Endodermal cell (in vitro differentiated cells): Measurements from ENCODE around the gene GREB1. TPM values are rescaled to one million over a fixed set of nuclear protein-coding genes. Genes with fewer than 3 reads are reported as not detected.
A peak's percentile ranks its signal among the peaks of the same experiment; 100 is the strongest.

Experiments
- DNase-seq: peaks from one replicate; pipeline ENCODE4 v3.0.0-alpha.2; 2017
- H3K27ac ChIP-seq: 2 replicates; pipeline ENCODE4 v1.5.1; 2013; ENCODE audit warnings: mild to moderate bottlenecking, low read depth, low read length, moderate library complexity
- H3K27me3 ChIP-seq: 2 replicates; pipeline ENCODE4 v1.6.1; 2013; ENCODE audit warnings: mild to moderate bottlenecking, low read length, moderate library complexity; ENCODE audit not compliant: insufficient read depth, control insufficient read depth, poor library complexity, severe bottlenecking
- H3K36me3 ChIP-seq: 2 replicates; pipeline ENCODE4 v1.7.0; 2013; ENCODE audit warnings: mild to moderate bottlenecking, low read length, moderate library complexity; ENCODE audit not compliant: control insufficient read depth, insufficient read depth
- H3K4me1 ChIP-seq: one replicate; pipeline ENCODE4 v1.7.0; 2013; ENCODE audit warnings: low read length; ENCODE audit not compliant: control insufficient read depth, insufficient read depth
- H3K4me3 ChIP-seq: 2 replicates; pipeline ENCODE4 v1.5.1; 2013; ENCODE audit warnings: mild to moderate bottlenecking, low read length, moderate library complexity
- H3K9ac ChIP-seq: 2 replicates; pipeline ENCODE4 v1.6.1; 2013; ENCODE audit warnings: mild to moderate bottlenecking, low read length, moderate library complexity; ENCODE audit not compliant: poor library complexity, severe bottlenecking; ENCODE audit errors: extremely low read depth
- H3K9me3 ChIP-seq: 2 replicates; pipeline ENCODE4 v1.6.1; 2013; ENCODE audit warnings: mild to moderate bottlenecking, low read length, moderate library complexity; ENCODE audit not compliant: control insufficient read depth
- H3K27ac Mint-ChIP-seq: 2 replicates; pipeline ENCODE4 v1.8.0; 2020; ENCODE audit warnings: mixed read lengths
- H3K27me3 Mint-ChIP-seq: 2 replicates; pipeline ENCODE4 v1.8.0; 2021; ENCODE audit warnings: mild to moderate bottlenecking, mixed read lengths; ENCODE audit not compliant: insufficient read depth
- H3K36me3 Mint-ChIP-seq: 2 replicates; pipeline ENCODE4 v1.8.0; 2020; ENCODE audit warnings: low read depth, mixed read lengths
- H3K4me1 Mint-ChIP-seq: 2 replicates; pipeline ENCODE4 v1.8.0; 2020; ENCODE audit warnings: mixed read lengths
- H3K4me3 Mint-ChIP-seq: 2 replicates; pipeline ENCODE4 v1.8.0; 2020; ENCODE audit warnings: mild to moderate bottlenecking, moderate library complexity, mixed read lengths
- H3K9me3 Mint-ChIP-seq: 2 replicates; pipeline ENCODE4 v1.8.0; 2020; ENCODE audit warnings: mild to moderate bottlenecking, mixed read lengths
- WGBS, 2 experiments: methylation state at CpG; one replicate each; pipeline versions ENCODE4 v1.1.5 to v1.1.7; 2013; ENCODE audit warnings: missing lambda C conversion rate in 2 of 2, mixed read lengths in 1 of 2; ENCODE audit not compliant: insufficient coverage in 1 of 2, insufficient read length in 1 of 2; 5-methylcytosine and 5-hydroxymethylcytosine counted together
- total RNA-seq, 2 donors: library from RNA; stranded (reverse); fragmentation: NEBNext Ultra II Directional in 1 of 2; extraction: Animal tissue kit (Norgen Biotek cat#: 25700) in 1 of 2; gene quantifications; 2 replicates in 1 of 2; 3 replicates in 1 of 2; pipeline ENCODE4 v1.2.1, GENCODE V29; 2021
- TF ChIP-seq, protein P1 (sequence below): fragments of 200-600 bp; sonication (generic); conservative IDR thresholded peaks from 2 replicates; pipeline ENCODE4 v1.5.0; 2021; ENCODE audit warnings: antibody characterized with exemption, mild to moderate bottlenecking

GREB1 gene
- total RNA-seq, 2 donors from 2014 or later, result 86.4 to 106 TPM

- WGBS, 2 experiments, result 9 to 42% methylated on average over 9 to 29 of the region's 30 CpGs
- Mint-ChIP-seq H3K9me3 (no peaks in the 10 kb centered on the region), H3K27me3 (no peaks in the 10 kb centered on the region), H3K36me3 (peaks cover 6% of the 10 kb centered on the region), H3K27ac (peak overlapping the region; percentile 64), H3K4me3 (peak overlapping the region; percentile 10), H3K4me1 (peaks cover 51% of the 10 kb centered on the region)
- Histone ChIP-seq H3K27me3 (no peaks in the 10 kb centered on the region), H3K9ac (peak overlapping the region; percentile 19), H3K36me3 (peaks cover 29% of the 10 kb centered on the region), H3K4me1 (peaks cover 40% of the 10 kb centered on the region), H3K9me3 (no peaks in the 10 kb centered on the region), H3K27ac (peak overlapping the region; percentile 90), H3K4me3 (peak overlapping the region; percentile 50)
- peak; percentile 80 for DNase-seq
- TF ChIP-seq, protein P1, sequence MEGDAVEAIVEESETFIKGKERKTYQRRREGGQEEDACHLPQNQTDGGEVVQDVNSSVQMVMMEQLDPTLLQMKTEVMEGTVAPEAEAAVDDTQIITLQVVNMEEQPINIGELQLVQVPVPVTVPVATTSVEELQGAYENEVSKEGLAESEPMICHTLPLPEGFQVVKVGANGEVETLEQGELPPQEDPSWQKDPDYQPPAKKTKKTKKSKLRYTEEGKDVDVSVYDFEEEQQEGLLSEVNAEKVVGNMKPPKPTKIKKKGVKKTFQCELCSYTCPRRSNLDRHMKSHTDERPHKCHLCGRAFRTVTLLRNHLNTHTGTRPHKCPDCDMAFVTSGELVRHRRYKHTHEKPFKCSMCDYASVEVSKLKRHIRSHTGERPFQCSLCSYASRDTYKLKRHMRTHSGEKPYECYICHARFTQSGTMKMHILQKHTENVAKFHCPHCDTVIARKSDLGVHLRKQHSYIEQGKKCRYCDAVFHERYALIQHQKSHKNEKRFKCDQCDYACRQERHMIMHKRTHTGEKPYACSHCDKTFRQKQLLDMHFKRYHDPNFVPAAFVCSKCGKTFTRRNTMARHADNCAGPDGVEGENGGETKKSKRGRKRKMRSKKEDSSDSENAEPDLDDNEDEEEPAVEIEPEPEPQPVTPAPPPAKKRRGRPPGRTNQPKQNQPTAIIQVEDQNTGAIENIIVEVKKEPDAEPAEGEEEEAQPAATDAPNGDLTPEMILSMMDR, result no peak
Measured at GRCh38 chr2:11495844-11496681, 37.8 kb upstream of the GREB1 start.

GRCh38 chr2:11498543-11499034 is 35.3 kb upstream of the GREB1 start:
- TF ChIP-seq, protein P1, result no peak
- DNase-seq, result no peak
- Mint-ChIP-seq H3K27ac (no peak overlapping the region), H3K36me3 (peaks cover 15% of the 10 kb centered on the region), H3K9me3 (peaks cover 11% of the 10 kb centered on the region), H3K27me3 (no peaks in the 10 kb centered on the region), H3K4me3 (no peak overlapping the region), H3K4me1 (peaks cover 34% of the 10 kb centered on the region)
- Histone ChIP-seq H3K27me3 (no peaks in the 10 kb centered on the region), H3K9me3 (peaks cover 10% of the 10 kb centered on the region), H3K36me3 (peaks cover 29% of the 10 kb centered on the region), H3K4me1 (peaks cover 18% of the 10 kb centered on the region), H3K27ac (peak overlapping the region; percentile 92), H3K9ac (no peak overlapping the region), H3K4me3 (peak overlapping the region; percentile 6)
- WGBS, 2 experiments, result 53 to 73% methylated on average over 9 of the region's 9 CpGs

DNA sequence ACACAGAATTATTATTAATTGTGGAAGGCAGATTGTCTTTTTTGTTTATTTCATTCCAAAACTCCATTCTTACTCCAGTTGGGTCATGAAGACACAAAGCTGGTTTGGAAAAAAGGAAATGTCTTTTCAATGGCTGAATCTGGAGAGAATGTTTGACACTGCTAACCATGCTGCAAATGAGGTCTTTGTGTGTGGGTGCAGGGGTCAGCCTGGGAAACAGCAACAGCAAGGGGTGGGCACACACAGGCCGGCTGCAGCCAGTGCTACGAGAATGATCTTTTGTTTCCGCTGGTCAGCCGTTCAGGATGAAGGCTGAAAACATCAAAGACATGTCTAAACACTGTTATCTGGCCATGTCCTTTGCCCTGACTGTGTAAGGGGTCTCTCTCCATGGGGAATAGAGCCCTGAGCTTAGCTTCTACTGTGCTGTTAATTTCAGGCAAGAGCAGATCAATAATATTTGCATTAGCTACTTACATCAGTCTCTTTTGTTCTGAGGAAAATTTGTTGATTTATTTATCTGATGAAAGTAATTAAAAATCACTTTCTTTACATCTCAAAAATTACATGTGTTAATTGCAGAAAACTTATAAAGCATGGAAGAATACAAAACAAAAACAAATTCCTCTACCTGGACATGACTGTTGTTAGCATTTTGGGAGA is 34.6 kb upstream of the GREB1 start:
- peaks cover 17% of the 10 kb centered on the region for H3K36me3 Mint-ChIP-seq
- Histone ChIP-seq H3K4me1 (peaks cover 17% of the 10 kb centered on the region), H3K27me3 (no peaks in the 10 kb centered on the region), H3K9me3 (peaks cover 11% of the 10 kb centered on the region), H3K36me3 (peaks cover 29% of the 10 kb centered on the region), H3K4me3 (peak overlapping the region; percentile 6), H3K27ac (peak overlapping the region; percentile 92), H3K9ac (no peak overlapping the region)
- TF ChIP-seq, protein P1, result no peak
- peak overlapping the region; percentile 77 for H3K27ac Mint-ChIP-seq
- H3K4me1 Mint-ChIP-seq, result peaks cover 31% of the 10 kb centered on the region
- H3K4me3 Mint-ChIP-seq, result peak overlapping the region; percentile 35
- WGBS, 2 experiments, result 0 to 22% methylated on average over 1 to 4 of the region's 4 CpGs
- H3K27me3 Mint-ChIP-seq, result no peaks in the 10 kb centered on the region
- H3K9me3 Mint-ChIP-seq, result peaks cover 11% of the 10 kb centered on the region
- peak; percentile 68 for DNase-seq
